ENCODE data around the gene USP25.

USP25 gene

GRCh38 chr21:15729674-15730483 is at the start of gene USP25:
TSS of gene USP25 (plus strand) at chr21:15729982. CDS start at chr21:15730394, 412 bp downstream.
- DNase-seq = peak; percentile 88

GRCh38 chr21:15682186-15682895 is 47.4 kb upstream of the USP25 start:
- peak; percentile 91 for DNase-seq

GRCh38 chr21:15682977-15683376 is 46.8 kb upstream of the USP25 start:
- peak; percentile 93 for DNase-seq

GRCh38 chr21:15686506-15686905 is 43.3 kb upstream of the USP25 start:
- peak; percentile 88 for DNase-seq

GRCh38 chr21:15687208-15687607 is 42.6 kb upstream of the USP25 start:
- peak; percentile 65 for DNase-seq

- peak; percentile 31 for DNase-seq
Observed at GRCh38 chr21:15688016-15688415, 41.8 kb upstream of the USP25 start.

GRCh38 chr21:15688809-15689208 is 41.0 kb upstream of the USP25 start:
- peak; percentile 90 for DNase-seq

- no peak for DNase-seq
Observed at GRCh38 chr21:15692711-15693110, 37.1 kb upstream of the USP25 start.

- DNase-seq = no peak
Observed at GRCh38 chr21:15695241-15695640, 34.5 kb upstream of the USP25 start.

- no peak for DNase-seq
Observed at GRCh38 chr21:15701830-15702229, 28.0 kb upstream of the USP25 start.

- no peak for DNase-seq
Observed at GRCh38 chr21:15703932-15704331, 25.9 kb upstream of the USP25 start.

GRCh38 chr21:15706696-15707095 is 23.1 kb upstream of the USP25 start:
- DNase-seq = peak; percentile 35

GRCh38 chr21:15713412-15713811 is 16.4 kb upstream of the USP25 start:
- DNase-seq = no peak

- no peak for DNase-seq
Observed at GRCh38 chr21:15718711-15719110, 11.1 kb upstream of the USP25 start.

GRCh38 chr21:15719976-15720375 is 9.8 kb upstream of the USP25 start:
- peak; percentile 58 for DNase-seq

GRCh38 chr21:15722591-15723324 is 7.0 kb upstream of the USP25 start:
- no peak for DNase-seq

- no peak for DNase-seq
Observed at GRCh38 chr21:15725949-15726348, 3.8 kb upstream of the USP25 start.

GRCh38 chr21:15728046-15728445 is 1.7 kb upstream of the USP25 start:
- DNase-seq = no peak

- DNase-seq = no peak
Observed at GRCh38 chr21:15729346-15729673, 472 bp upstream of the USP25 start.

GRCh38 chr21:15730484-15731242 is 881 bp downstream of the USP25 start:
- peak; percentile 29 for DNase-seq

GRCh38 chr21:15731243-15731613 is 1.4 kb downstream of the USP25 start:
- peak; percentile 28 for DNase-seq

GRCh38 chr21:15732290-15732995 is 2.7 kb downstream of the USP25 start:
- DNase-seq = peak; percentile 91
